HG03135 (cell line): ENCODE results near the gene BFSP1.

Experiments
- ATAC-seq: cut with Tn5 transposase; IDR thresholded peaks from one replicate; pipeline ENCODE4 v1.9.1; 2021; ENCODE audit warnings: mild to moderate bottlenecking, moderate library complexity; ENCODE audit not compliant: unreplicated experiment

The BFSP1 gene

DNA sequence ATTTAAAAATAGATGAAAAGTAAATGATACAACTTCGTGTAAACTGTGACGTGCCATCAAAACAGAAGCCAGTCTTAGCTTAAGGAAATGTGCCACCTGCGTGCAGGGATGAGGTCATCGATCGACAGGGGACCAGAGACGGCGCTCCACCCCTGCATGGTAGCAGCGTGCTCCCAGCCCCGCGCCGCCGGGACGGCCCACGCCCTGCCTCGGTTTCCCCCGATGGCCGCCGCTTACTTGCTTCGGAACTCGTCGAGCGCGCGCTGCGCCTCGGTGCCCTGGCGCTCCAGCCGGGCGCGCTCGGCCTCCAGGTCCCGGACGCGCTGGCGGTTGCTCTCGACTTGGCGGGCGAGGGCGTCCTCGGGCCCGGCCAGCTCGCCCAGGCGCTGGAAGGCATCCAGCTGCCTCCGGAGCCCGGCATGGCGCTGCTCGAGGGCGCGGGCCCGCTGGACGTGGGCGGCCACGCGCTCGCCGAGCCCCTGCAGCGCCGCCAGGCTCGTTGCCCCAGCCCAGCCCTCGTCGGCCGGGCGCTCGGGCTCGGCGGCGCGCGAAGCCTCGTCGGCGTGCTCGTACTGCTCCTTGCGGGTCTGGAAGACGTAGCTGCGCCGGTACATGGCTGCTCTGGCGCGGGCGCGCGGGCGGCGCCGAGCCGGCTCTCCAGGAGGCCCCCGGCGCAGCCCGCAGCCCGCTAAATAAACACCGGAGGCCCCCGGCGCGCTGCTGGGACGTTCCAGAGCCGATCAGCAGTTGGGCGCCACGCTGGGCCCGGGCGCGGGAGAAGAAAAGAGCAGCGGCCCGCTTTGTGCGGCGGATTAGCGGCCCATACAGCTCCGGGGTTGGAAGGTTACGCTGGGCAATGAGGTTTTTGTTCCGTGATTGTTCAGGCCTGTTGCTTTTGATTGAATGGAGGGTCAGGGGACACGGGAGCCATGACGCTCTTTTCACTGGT, at the start of gene BFSP1:
Gene BFSP1, minus strand, starts transcription at position 664 of the 949 bp plus-strand sequence. Its CDS starts 50 bp downstream, at position 614.
- ATAC-seq: no peak

DNA sequence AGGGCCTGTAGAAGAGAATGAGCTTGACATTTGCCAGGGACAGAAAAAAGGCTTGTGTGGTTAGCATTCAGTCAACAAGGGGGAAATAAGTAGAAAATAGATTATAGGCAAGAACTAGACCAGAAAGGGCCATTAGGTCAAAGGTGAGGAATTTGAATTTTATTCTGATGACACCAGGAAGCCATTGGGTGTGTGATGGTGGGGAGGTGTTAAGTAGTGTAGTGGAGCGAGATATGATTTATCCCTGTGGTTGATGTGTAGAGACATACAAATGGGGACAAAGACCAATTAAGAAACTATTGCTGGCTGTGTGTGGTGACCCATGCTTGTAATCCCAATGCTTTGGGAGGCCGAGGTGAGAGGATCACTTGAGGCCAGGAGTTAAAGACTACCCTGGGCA, 49.7 kb upstream of the BFSP1 start:
- ATAC-seq: no peak

DNA sequence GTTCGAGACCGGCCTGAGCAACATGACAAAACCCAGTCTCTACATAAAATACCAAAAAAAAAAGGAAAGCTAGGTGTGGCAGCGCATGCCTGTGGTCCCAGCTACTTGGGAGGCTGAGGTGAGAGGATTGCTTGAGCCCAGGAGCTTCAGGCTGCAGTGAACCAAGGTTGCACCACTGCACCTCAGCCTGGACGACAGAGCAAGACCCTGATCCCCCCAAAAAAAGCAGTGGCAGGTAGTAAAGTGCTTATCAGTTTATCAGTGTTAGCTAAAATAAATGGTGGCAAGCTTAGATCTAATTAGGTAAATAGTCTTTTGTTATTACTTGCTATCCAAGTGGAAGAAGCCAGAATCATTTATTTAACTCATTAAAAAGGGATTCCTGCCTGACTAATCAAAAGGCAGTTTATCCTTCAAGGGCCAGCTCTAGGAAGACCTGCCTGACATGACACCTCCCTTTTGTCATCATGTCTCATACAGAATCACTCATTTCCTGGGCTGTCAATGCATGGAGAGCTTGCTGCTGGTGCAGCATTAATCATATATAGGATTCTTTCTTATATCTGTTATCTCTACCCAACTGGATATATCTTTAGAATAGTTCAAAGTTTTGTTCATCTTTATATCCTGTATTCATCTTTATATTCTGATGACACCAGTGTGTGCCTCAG, 48.3 kb upstream of the BFSP1 start:
- no peak for ATAC-seq

DNA sequence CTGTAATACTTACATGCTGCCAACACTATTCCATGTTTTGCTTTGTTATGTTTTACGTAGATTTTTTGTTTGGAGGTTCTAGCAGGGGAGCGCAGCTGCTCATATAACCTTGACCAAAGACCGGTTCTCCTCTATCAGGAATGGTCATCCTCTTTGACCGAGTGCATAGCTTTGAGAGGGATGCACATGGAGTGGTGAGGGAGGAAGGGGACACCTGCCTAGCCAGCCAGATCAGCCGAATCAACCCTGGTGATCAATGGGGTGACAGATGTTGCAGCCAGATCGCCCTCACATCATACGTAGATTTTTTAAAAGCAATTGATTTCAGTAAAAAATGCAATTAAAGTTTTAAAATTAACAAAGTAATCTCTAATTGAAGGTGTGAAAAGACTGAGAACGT, 45.0 kb upstream of the BFSP1 start:
- no peak for ATAC-seq

DNA sequence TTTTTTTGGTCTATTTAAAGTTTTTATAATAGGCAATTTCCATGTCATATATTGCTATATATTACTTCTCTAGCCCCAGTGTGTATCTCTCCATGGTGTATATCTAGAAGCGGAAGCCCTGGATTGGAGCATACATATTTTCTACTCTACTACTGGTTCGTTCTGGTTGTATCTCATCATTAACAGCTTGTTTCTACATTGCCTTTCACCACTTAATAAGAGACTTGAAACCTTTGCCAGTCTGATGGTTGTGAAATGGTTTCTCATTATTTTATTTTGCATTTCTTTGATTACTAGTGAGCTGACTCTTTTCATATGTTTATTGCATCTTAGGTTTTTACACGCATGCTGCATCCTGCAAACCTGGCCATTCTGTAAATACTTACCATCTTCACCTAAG, 42.3 kb upstream of the BFSP1 start:
- ATAC-seq: no peak

GRCh38 chr20:17572034-17572638, 41.0 kb upstream of the BFSP1 start:
- no peak for ATAC-seq

- no peak for ATAC-seq
Measured at GRCh38 chr20:17571153-17571527, 40.0 kb upstream of the BFSP1 start.

- ATAC-seq: peak; percentile 38
Measured at GRCh38 chr20:17570347-17571152, 39.4 kb upstream of the BFSP1 start.

DNA sequence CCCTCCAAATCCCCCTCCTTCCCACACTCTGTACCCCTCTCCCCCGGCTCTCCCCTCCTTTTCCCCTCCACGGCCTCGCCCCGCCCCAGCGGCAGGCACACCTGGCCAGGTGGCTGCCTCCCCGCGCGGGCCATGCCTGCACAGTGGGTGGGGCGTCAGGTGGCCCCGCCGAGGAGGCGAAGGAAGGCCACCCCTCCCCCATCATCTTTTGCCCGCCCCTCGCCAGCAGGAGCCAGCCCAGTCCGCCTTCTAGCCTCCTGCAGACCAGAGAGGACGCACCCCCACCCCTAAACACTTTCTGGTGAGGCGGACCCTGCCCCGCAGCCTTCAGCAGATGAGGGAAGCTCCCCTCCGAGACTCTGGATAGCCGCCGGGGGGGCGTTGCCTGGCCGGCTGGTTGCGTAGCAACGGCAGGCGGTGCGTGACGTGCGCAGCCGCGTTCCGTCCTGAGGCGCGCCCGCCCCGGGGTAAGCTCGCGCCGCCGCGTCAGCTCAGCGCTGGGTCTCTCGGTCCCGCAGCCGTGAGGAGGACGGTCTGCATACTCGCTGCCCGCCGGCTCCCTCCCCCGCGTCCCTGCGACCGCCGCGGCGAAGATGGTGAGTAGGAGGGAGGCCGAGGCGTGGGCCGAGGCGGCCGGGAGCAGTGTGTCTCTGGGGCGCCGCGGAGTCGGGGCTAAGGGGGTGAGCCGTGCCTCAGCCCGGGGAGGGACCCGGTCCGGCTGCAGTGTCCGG, 38.6 kb upstream of the BFSP1 start, which contains the start of gene DSTN:
Gene DSTN, plus strand, starts transcription at position 460 of the 731 bp plus-strand sequence. Its CDS starts 134 bp downstream, at position 594.
- ATAC-seq: peak; percentile 93

DNA sequence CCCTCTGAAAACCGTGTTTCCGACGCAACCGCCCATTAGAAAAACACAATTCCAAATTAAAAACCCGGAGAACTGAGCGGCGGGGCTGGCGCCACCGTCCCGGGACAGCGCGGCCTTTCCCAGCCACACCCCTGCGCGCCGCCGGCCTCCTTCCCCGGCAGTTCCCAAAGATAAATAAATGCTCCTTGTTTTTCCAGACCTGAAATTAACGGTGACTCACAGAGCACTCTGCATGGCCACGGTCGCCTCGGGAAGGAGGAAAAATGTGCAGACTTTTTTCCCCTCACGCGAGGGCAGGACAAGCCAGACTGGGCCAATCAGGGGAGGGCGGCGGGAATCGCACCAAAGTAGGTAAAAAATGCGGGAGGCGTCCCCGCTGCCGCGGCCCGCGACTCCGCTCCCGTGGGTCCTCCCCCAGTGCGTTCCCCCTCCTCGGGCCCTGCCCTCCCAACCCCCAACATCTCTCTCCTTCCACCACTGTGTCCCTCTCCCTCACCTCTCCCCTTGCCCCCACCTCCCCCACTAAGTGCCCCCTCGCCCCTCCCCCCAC, 37.9 kb upstream of the BFSP1 start:
- no peak for ATAC-seq

GRCh38 chr20:17568045-17568788, 37.0 kb upstream of the BFSP1 start:
- no peak for ATAC-seq

GRCh38 chr20:17566345-17566744, 35.2 kb upstream of the BFSP1 start:
- no peak for ATAC-seq

DNA sequence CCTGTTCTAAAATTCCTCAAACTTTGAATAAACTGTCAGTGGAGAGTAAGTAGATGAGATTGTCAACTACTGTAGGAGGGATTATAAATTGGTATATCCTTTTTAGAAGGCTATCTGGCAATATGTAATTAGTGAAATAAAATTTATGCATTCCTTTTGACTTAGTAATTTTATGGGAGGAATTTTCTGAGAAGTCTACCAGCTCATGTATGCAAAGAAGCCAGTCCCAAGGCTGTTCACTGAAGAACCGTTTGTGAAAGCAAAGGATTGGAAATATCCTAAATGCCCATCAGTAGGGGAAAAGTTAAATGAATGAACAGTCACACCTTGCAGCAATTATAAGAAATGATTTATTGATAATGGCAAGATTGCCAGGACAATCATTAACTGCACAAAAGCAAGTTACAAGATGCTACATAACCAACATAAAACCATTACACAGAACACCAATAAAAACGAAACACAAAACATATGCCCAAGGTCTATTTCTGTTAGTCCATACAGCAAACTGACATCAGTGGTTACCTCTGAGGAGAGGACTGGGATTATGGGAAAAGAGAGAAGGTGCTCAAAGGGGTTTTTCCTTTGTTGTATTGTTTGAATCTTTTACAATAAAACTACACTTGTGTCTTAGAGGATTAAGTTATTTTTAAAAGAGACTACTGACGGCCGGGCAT, 34.1 kb upstream of the BFSP1 start:
- ATAC-seq: no peak

- no peak for ATAC-seq
Measured at GRCh38 chr20:17562804-17563305, 31.7 kb upstream of the BFSP1 start.

DNA sequence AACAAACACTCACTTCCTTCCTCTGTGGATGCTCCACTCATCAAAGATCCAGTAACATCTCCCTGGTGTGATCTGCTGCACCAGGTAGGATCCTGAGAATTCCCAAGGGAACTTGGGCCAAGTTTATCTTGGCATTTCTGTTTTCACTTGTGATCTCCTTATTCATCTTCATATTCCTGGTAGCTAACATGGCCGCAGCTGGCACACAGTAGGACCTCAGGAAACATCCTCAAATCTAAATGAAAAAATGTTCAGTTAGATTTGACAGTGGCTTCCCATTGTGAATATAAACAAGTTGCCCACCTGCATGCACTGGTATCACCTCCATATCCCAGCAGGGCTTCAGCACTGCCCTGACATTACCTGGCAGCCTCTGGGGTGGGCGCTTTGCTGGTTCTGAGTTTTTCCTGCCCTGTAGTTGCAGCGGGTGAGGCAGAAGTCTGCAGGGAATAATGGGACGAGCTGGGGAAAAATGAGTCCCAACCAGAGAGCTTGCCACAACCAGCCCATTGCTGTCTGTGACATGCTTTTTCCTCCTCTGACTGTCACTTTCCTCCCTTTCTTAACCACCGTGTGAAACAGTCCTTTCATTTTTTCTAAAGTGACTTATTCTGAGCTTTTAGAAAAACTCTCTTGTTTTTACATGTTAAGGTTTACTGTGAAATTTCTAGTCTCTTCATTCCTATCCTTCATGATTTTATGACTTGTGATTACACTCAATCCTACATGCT, 29.3 kb upstream of the BFSP1 start:
- no peak for ATAC-seq

DNA sequence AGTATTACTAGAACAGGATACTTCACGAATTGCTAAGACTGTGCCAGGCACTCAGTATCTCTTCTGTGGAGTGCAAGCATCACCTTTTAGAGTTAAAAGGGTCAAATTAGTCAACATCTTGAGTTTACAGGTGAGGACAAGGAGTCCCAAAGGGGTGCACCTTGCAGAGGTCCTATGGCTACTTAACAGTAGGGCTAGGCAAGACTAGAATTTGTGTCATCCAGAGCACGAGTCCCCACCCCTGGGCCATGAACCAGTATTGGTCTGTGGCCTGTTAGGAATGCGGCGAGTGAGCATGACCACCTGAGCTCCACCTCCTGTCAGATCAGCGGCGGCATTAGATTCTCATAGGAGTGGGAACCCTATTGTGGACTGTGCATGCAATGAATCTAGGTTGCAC, 28.2 kb upstream of the BFSP1 start:
- ATAC-seq: no peak

DNA sequence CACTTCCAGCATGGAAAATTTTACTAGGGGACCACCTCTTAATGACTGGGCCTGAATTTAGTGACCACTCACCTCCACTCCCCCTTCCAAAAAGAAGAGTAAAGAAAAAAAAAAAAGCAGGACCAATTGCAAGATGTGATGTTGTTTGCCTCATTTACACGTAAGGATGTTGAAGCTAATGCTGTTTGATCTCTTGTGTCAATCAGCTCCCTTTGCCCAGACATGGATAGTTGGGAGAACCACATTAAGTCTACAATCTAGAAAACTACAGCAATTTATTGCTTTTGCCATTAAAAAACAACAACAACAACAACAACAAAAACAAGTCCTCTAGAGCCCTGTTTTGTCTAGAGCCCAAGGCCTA, 27.7 kb upstream of the BFSP1 start:
- ATAC-seq: no peak
